SK-N-SH (cell line): ENCODE data around the gene CHTF18. TPM values are rescaled to one million over a fixed set of nuclear protein-coding genes. Genes with fewer than 3 reads are reported as not detected.

ENCODE experiments used
- CTCF ChIA-PET: fragments of 300-600, 350-600 bp; formaldehyde crosslinking; extraction: SDS; loops from one replicate; lab custom pipeline; 2021; lab: Yijun Ruan, JAX
- POLR2A ChIA-PET: fragments of 350-600 bp; sonication (Branson Sonifier 250); formaldehyde crosslinking; extraction: SDS; loops from one replicate; lab custom pipeline; 2020; ENCODE audit warnings: antibody characterized with exemption, inconsistent platforms; lab: Yijun Ruan, JAX
- DNase-seq: peaks from one replicate; pipeline ENCODE4 v3.0.0; 2012
- H2AFZ ChIP-seq: fragments of 200-600 bp; sonication (generic); 2 replicates; pipeline ENCODE4 v1.8.1; 2016; ENCODE audit warnings: antibody characterized with exemption, mild to moderate bottlenecking, low read depth
- H3F3A ChIP-seq: fragments of 200-600 bp; sonication (generic); replicated peaks from 2 replicates; pipeline ENCODE3; 2016; ENCODE audit warnings: antibody characterized with exemption, mild to moderate bottlenecking; ENCODE audit not compliant: insufficient read depth
- H3K27ac ChIP-seq, 2 experiments: fragments of 200-500 bp in 1 of 2; fragments of 200-600 bp in 1 of 2; sonication (Bioruptor generic) in 1 of 2; sonication (generic), shearing (Covaris generic) in 1 of 2; 2 replicates each; pipeline versions ENCODE4 v1.5.1 to v1.6.1; 2014 to 2016; ENCODE audit warnings: low read depth in 2 of 2, inconsistent platforms in 1 of 2, low read length in 1 of 2, mild to moderate bottlenecking in 1 of 2, mixed read lengths in 1 of 2
- H3K27me3 ChIP-seq: fragments of 200-600 bp; sonication (generic), shearing (Covaris generic); 2 replicates; pipeline ENCODE4 v1.6.1; 2016; ENCODE audit warnings: mixed run types; ENCODE audit not compliant: insufficient read depth
- H3K36me3 ChIP-seq, 2 experiments: fragments of 200-500 bp in 1 of 2; fragments of 200-600 bp in 1 of 2; sonication (Bioruptor generic) in 1 of 2; sonication (generic) in 1 of 2; replicated peaks in 1 of 2; 2 replicates each; pipeline versions ENCODE3 to v1.5.1; 2014 to 2016; ENCODE audit warnings: low read length in 1 of 2, mild to moderate bottlenecking in 1 of 2; ENCODE audit not compliant: insufficient read depth in 2 of 2, control insufficient read depth in 1 of 2
- H3K4me1 ChIP-seq, 2 experiments: fragments of 200-500 bp in 1 of 2; fragments of 200-600 bp in 1 of 2; sonication (Bioruptor generic) in 1 of 2; sonication (generic), shearing (Covaris generic) in 1 of 2; 2 replicates each; pipeline versions ENCODE4 v1.5.1 to v1.6.1; 2014 to 2016; ENCODE audit warnings: low read depth in 1 of 2, low read length in 1 of 2, mixed run types in 1 of 2; ENCODE audit not compliant: insufficient read depth in 2 of 2, control insufficient read depth in 1 of 2
- H3K4me2 ChIP-seq: fragments of 200-600 bp; sonication (generic), shearing (Covaris generic); 2 replicates; pipeline ENCODE4 v1.6.1; 2017; ENCODE audit warnings: mixed run types
- H3K4me3 ChIP-seq, 2 experiments: fragments of 200-500 bp in 1 of 2; fragments of 200-600 bp in 1 of 2; sonication (Bioruptor generic) in 1 of 2; sonication (generic), shearing (Covaris generic) in 1 of 2; 2 replicates each; pipeline versions ENCODE4 v1.5.1 to v1.8.1; 2014 to 2016; ENCODE audit warnings: low read depth in 2 of 2, inconsistent platforms in 1 of 2, low read length in 1 of 2, mild to moderate bottlenecking in 1 of 2, mixed read lengths in 1 of 2, moderate library complexity in 1 of 2
- H3K79me2 ChIP-seq: fragments of 200-600 bp; sonication (generic); 2 replicates; pipeline ENCODE4 v1.8.1; 2017; ENCODE audit warnings: mild to moderate bottlenecking; ENCODE audit not compliant: insufficient read depth
- H3K9ac ChIP-seq: fragments of 200-600 bp; sonication (generic); 2 replicates; pipeline ENCODE4 v1.6.1; 2017; ENCODE audit warnings: mixed run types
- H3K9me2 ChIP-seq: fragments of 200-600 bp; sonication (generic); 2 replicates; pipeline ENCODE4 v1.6.1; 2017; ENCODE audit warnings: mixed run types
- H3K9me3 ChIP-seq: fragments of 200-600 bp; sonication (generic); 2 replicates; pipeline ENCODE4 v1.6.1; 2017; ENCODE audit warnings: mixed run types, mild to moderate bottlenecking, moderate library complexity
- H4K20me1 ChIP-seq: fragments of 200-600 bp; sonication (generic); 2 replicates; pipeline ENCODE4 v1.6.1; 2017; ENCODE audit warnings: mild to moderate bottlenecking, mixed run types; ENCODE audit not compliant: insufficient read depth
- CHD2 ChIP-seq: fragments of 150-350 bp; IDR thresholded peaks from 2 replicates; pipeline ENCODE4 v1.6.1; 2018; ENCODE audit warnings: low read length; ENCODE audit not compliant: partially characterized antibody
- CTCF ChIP-seq: fragments of 200-600 bp; sonication (generic); IDR thresholded peaks from 2 replicates; pipeline ENCODE4 v1.6.1; 2017; ENCODE audit warnings: antibody characterized with exemption, mild to moderate bottlenecking, moderate library complexity
- EP300 ChIP-seq, 2 experiments: IDR thresholded peaks; 2 replicates each; pipeline versions ENCODE4 v1.4.0 to v1.6.1; 2012; ENCODE audit warnings: borderline replicate concordance in 1 of 2, low read depth in 1 of 2, low read length in 1 of 2
- FOSL2 ChIP-seq: IDR thresholded peaks from 2 replicates; pipeline ENCODE4 v1.4.0; 2012; ENCODE audit warnings: low read depth, mild to moderate bottlenecking, moderate library complexity, borderline replicate concordance
- FOXJ3 ChIP-seq: sonication (generic); formaldehyde crosslinking; IDR thresholded peaks from 2 replicates; pipeline ENCODE4 v1.5.1; 2020; ENCODE audit warnings: mild to moderate bottlenecking, missing genetic modification reagents
- FOXM1 ChIP-seq: IDR thresholded peaks from 2 replicates; pipeline ENCODE4 v1.4.0; 2012; ENCODE audit warnings: low read depth, mild to moderate bottlenecking
- GATA2 ChIP-seq: sonication (generic); formaldehyde crosslinking; IDR thresholded peaks from 2 replicates; pipeline ENCODE4 v1.5.0; 2020; ENCODE audit warnings: mild to moderate bottlenecking, missing genetic modification reagents
- MEF2A ChIP-seq: IDR thresholded peaks from 2 replicates; pipeline ENCODE4 v1.4.0; 2012; ENCODE audit warnings: low read depth, borderline replicate concordance
- MXI1 ChIP-seq: IDR thresholded peaks from 2 replicates; pipeline ENCODE4 v1.6.1; 2012; ENCODE audit warnings: mild to moderate bottlenecking, low read depth, low read length, improper control_type of control experiment
- NFIC ChIP-seq: IDR thresholded peaks from 2 replicates; pipeline ENCODE4 v1.4.0; 2012; ENCODE audit warnings: borderline replicate concordance
- PBX3 ChIP-seq: IDR thresholded peaks from 2 replicates; pipeline ENCODE4; 2012
- RAD21 ChIP-seq: IDR thresholded peaks from 2 replicates; pipeline ENCODE4 v1.6.1; 2012; ENCODE audit warnings: mild to moderate bottlenecking, low read length
- RCOR1 ChIP-seq: fragments of 150-350 bp; IDR thresholded peaks from 2 replicates; pipeline ENCODE4 v1.6.1; 2017; ENCODE audit warnings: antibody characterized with exemption, low read length
- REST ChIP-seq: IDR thresholded peaks from 2 replicates; pipeline ENCODE4 v1.6.1; 2012; ENCODE audit warnings: mild to moderate bottlenecking, low read depth, low read length, moderate library complexity
- RXRA ChIP-seq: IDR thresholded peaks from 2 replicates; pipeline ENCODE4 v1.4.0; 2012; ENCODE audit warnings: low read depth, mild to moderate bottlenecking, borderline replicate concordance
- SMC3 ChIP-seq: IDR thresholded peaks from 2 replicates; pipeline ENCODE4 v1.6.1; 2012; ENCODE audit warnings: low read depth, low read length, improper control_type of control experiment
- TAF1 ChIP-seq: IDR thresholded peaks from 2 replicates; pipeline ENCODE4 v1.6.1; 2012; ENCODE audit warnings: low read depth, mild to moderate bottlenecking, low read length, moderate library complexity, borderline replicate concordance
- YY1 ChIP-seq: IDR thresholded peaks from 2 replicates; pipeline ENCODE4 v1.4.0; 2012; ENCODE audit warnings: low read depth, mild to moderate bottlenecking
- WGBS: methylation state at CpG from one replicate; pipeline ENCODE4 v1.1.6; 2017; ENCODE audit warnings: low lambda C conversion rate; 5-methylcytosine and 5-hydroxymethylcytosine counted together
- polyA plus RNA-seq, 3 experiments: library from polyadenylated mRNA; depleted of rRNA; stranded (reverse); fragments of >200 nt; gene quantifications; 2 replicates each; pipeline ENCODE4 v1.2.3, GENCODE V29; 2012

The CHTF18 gene
- polyA plus RNA-seq, 1 of the 3 experiments (the other 2 are of a cell fraction), result 17.7 TPM

- CTCF ChIA-PET, result interaction anchor here (1.5 kb wide), 1 partner anchor 250 kb away, joined by 4 read pairs; no protein-coding TSS in a partner anchor
- Histone ChIP-seq H2AFZ (peak overlapping the region; percentile 86), H3K9ac (peak overlapping the region; percentile 53; the same call in 1 of the 2 replicates), H3K4me2 (peak overlapping the region; percentile 83), H4K20me1 (no peaks in the 10 kb centered on the region), H3F3A (no peaks in the 10 kb centered on the region), H3K4me3 (peak overlapping the region; percentile 82 to 94), H3K79me2 (peaks cover 4% of the 10 kb centered on the region), H3K27ac (peak overlapping the region in 1 of 2 experiments; percentile 51; a peak in 1 of 4 replicates), H3K4me1 (peaks cover 0 to 18% of the 10 kb centered on the region in 2 experiments; a peak in 1 of 4 replicates), H3K9me3 (no peaks in the 10 kb centered on the region), H3K36me3 (no peaks in the 10 kb centered on the region), H3K9me2 (no peaks in the 10 kb centered on the region), H3K27me3 (no peaks in the 10 kb centered on the region)
- POLR2A ChIA-PET, result no interaction called here
- no peak for DNase-seq
- TF ChIP-seq SMC3, result no peak
- TF ChIP-seq TAF1, result no peak
- TF ChIP-seq FOXJ3 (CRISPR knock-in tag), result no peak
- no peak for TF ChIP-seq EP300 (IDR thresholded peaks at IDR 0.05; ENCODE audit: borderline replicate concordance in 1 of 2, low read depth in 1 of 2, low read length in 1 of 2)
- TF ChIP-seq YY1, result no peak
- no peak for TF ChIP-seq RCOR1
- no peak for TF ChIP-seq MEF2A
- TF ChIP-seq MXI1, result no peak
- WGBS, result 19% methylated on average over 19 of the region's 19 CpGs
Measured at GRCh38 chr16:808085-808386, 19.6 kb downstream of the CHTF18 start.

GRCh38 chr16:813204-813915 lies 24.9 kb downstream of the CHTF18 start:
- CTCF ChIA-PET, result interaction anchor here (0.6 to 10.1 kb wide), 7 partner anchors 14 to 293 kb away, joined by 3 to 61 read pairs (median 3); no protein-coding TSS in a partner anchor
- Histone ChIP-seq H3K4me1 (peaks cover 0 to 9% of the 10 kb centered on the region in 2 experiments; a peak in 1 of 4 replicates), H3K4me2 (peak overlapping the region; percentile 62), H3K4me3 (peak overlapping the region; percentile 15 to 53), H3K9me3 (no peaks in the 10 kb centered on the region), H3K9ac (no peak overlapping the region), H3K9me2 (no peaks in the 10 kb centered on the region), H3K27me3 (peaks cover 9% of the 10 kb centered on the region; the same call in 1 of the 2 replicates), H3F3A (no peaks in the 10 kb centered on the region), H3K36me3 (no peaks in the 10 kb centered on the region), H4K20me1 (no peaks in the 10 kb centered on the region), H3K79me2 (no peaks in the 10 kb centered on the region), H2AFZ (no peak overlapping the region), H3K27ac (no peak overlapping the region)
- peak; percentile 92 for DNase-seq
- TF ChIP-seq MXI1 (no peak), GATA2 (CRISPR knock-in tag) (no peak), NFIC (no peak), CHD2 (no peak), PBX3 (no peak), RCOR1 (no peak), CTCF (peak; percentile 68), REST (no peak), RAD21 (peak; percentile 77), SMC3 (peak; percentile 67), RXRA (no peak), FOXM1 (no peak), FOSL2 (no peak)
- WGBS, result 8% methylated on average over 26 of the region's 67 CpGs
- POLR2A ChIA-PET, result no interaction called here
